Measurements from ENCODE around the gene DSP.

DSP gene

GRCh38 chr6:7526755-7527154 lies 14.7 kb upstream of the DSP start:
- Mint-ChIP-seq H3K27me3 (peaks cover 29% of the 10 kb centered on the region), H3K36me3 (no peaks in the 10 kb centered on the region), H3K4me1 (ENCODE audit: low read depth) (no peaks in the 10 kb centered on the region), H3K27ac (no peak overlapping the region), H3K9me3 (ENCODE audit: low read depth) (no peaks in the 10 kb centered on the region), H3K4me3 (no peak overlapping the region)

GRCh38 chr6:7528565-7528964 lies 12.9 kb upstream of the DSP start:
- Mint-ChIP-seq H3K27ac (no peak overlapping the region), H3K27me3 (peaks cover 29% of the 10 kb centered on the region), H3K4me3 (no peak overlapping the region), H3K4me1 (ENCODE audit: low read depth) (no peaks in the 10 kb centered on the region), H3K9me3 (ENCODE audit: low read depth) (no peaks in the 10 kb centered on the region), H3K36me3 (no peaks in the 10 kb centered on the region)

DNA sequence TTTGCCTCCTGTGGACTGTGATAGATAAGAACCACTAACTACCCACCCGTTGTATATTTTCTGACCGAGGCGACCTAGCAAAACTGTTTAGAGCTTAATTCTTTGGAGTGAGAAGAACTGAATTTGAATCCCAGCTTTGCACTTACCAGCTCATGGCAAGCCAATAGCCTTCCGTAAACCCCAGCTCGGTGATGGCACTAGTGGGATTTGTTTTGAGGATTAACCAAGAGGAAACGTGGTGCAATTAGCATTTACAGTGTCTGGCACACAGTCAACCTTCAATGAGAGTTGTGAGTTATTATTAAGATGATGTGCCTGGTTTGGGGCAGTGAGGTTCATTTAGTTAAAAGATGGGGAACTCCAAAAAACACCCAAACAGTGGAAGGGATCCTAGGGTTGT lies 12.3 kb upstream of the DSP start:
- Mint-ChIP-seq H3K4me1 (ENCODE audit: low read depth) (no peaks in the 10 kb centered on the region), H3K9me3 (ENCODE audit: low read depth) (no peaks in the 10 kb centered on the region), H3K4me3 (no peak overlapping the region), H3K27me3 (peaks cover 27% of the 10 kb centered on the region), H3K27ac (no peak overlapping the region), H3K36me3 (no peaks in the 10 kb centered on the region)

GRCh38 chr6:7532232-7532631 lies 9.2 kb upstream of the DSP start:
- Mint-ChIP-seq H3K36me3 (no peaks in the 10 kb centered on the region), H3K4me1 (ENCODE audit: low read depth) (no peaks in the 10 kb centered on the region), H3K27me3 (peaks cover 12% of the 10 kb centered on the region), H3K4me3 (no peak overlapping the region), H3K9me3 (ENCODE audit: low read depth) (no peaks in the 10 kb centered on the region), H3K27ac (no peak overlapping the region)

DNA sequence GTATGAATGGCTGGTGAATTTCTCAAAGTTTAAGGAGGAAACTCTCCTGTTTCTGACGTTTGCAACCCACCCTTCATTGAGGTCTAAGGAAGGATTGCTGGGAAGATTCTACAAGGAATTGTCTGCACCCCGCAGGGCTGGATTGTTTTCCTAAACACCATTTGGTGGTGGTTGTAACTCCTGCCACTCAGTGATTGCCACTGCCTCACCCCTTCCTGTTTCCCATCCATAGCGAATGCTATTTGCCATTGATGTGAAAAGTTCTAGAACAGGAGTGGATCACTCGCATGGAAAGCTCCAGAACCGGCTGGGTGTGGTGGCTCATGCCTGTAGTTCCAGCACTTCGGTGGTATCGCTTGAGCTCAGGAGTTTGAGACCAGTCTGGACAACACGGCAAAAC lies 8.7 kb upstream of the DSP start:
- H3K27me3 Mint-ChIP-seq, result peaks cover 11% of the 10 kb centered on the region
- no peaks in the 10 kb centered on the region for H3K36me3 Mint-ChIP-seq
- H3K9me3 Mint-ChIP-seq (ENCODE audit: low read depth), result no peaks in the 10 kb centered on the region
- H3K27ac Mint-ChIP-seq, result no peak overlapping the region
- H3K4me3 Mint-ChIP-seq, result no peak overlapping the region
- H3K4me1 Mint-ChIP-seq (ENCODE audit: low read depth), result no peaks in the 10 kb centered on the region

DNA sequence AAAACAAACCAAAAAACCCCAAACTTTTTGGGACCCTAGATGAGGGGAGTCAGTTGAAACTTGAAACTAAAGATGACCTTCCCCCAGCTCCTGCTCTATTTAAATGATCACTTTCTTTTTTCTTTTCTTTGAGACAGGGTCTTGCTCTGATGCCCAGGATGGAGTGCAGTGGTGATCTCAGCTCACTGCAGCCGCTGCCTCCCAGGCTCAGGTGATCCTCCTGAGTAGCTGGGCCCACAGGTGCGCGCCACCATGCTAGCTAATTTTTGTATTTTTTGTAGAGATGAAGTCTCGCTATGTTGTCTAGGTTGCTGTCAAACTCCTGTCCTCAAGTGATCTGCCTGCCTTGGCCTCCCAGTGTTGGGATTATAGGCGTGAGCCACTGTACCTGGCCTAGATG lies 7.3 kb upstream of the DSP start:
- Mint-ChIP-seq H3K27me3 (peaks cover 16% of the 10 kb centered on the region), H3K27ac (no peak overlapping the region), H3K36me3 (no peaks in the 10 kb centered on the region), H3K4me3 (no peak overlapping the region), H3K4me1 (ENCODE audit: low read depth) (no peaks in the 10 kb centered on the region), H3K9me3 (ENCODE audit: low read depth) (no peaks in the 10 kb centered on the region)

- H3K4me3 Mint-ChIP-seq, result no peak overlapping the region
- no peaks in the 10 kb centered on the region for H3K4me1 Mint-ChIP-seq (ENCODE audit: low read depth)
- no peaks in the 10 kb centered on the region for H3K9me3 Mint-ChIP-seq (ENCODE audit: low read depth)
- H3K36me3 Mint-ChIP-seq, result no peaks in the 10 kb centered on the region
- H3K27me3 Mint-ChIP-seq, result peaks cover 23% of the 10 kb centered on the region
- no peak overlapping the region for H3K27ac Mint-ChIP-seq
These were observed 6.0 kb upstream of the DSP start for GRCh38 chr6:7535498-7535897.

GRCh38 chr6:7537565-7538174 lies 3.8 kb upstream of the DSP start:
- Mint-ChIP-seq H3K27me3 (peaks cover 27% of the 10 kb centered on the region), H3K9me3 (ENCODE audit: low read depth) (no peaks in the 10 kb centered on the region), H3K4me1 (ENCODE audit: low read depth) (peaks cover 7% of the 10 kb centered on the region), H3K36me3 (no peaks in the 10 kb centered on the region), H3K4me3 (no peak overlapping the region), H3K27ac (no peak overlapping the region)

DNA sequence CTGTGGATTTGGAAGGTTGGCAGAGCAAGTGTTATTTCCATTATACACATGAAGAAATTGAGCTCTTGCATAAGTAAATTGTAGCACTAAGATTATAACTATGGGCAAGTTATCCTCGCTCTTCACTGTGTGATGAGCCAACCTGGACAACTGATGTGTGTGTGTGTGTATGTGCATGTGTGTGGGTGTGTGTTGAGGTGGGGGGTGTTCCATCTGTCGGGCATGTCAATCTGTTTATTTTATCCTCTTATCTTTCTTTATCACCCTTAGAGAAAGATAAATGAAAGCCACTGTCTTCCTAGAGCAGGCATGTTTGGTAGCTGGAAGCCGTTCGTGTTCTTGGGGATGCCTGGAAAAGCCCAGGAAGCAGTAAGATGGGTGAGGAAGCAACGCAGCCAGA lies 3.0 kb upstream of the DSP start:
- H3K27ac Mint-ChIP-seq, result no peak overlapping the region
- H3K4me1 Mint-ChIP-seq (ENCODE audit: low read depth), result peaks cover 7% of the 10 kb centered on the region
- H3K27me3 Mint-ChIP-seq, result peaks cover 27% of the 10 kb centered on the region
- no peaks in the 10 kb centered on the region for H3K36me3 Mint-ChIP-seq
- H3K9me3 Mint-ChIP-seq (ENCODE audit: low read depth), result no peaks in the 10 kb centered on the region
- H3K4me3 Mint-ChIP-seq, result no peak overlapping the region

GRCh38 chr6:7540595-7540994 lies 876 bp upstream of the DSP start:
- Mint-ChIP-seq H3K9me3 (ENCODE audit: low read depth) (no peaks in the 10 kb centered on the region), H3K4me1 (ENCODE audit: low read depth) (peaks cover 7% of the 10 kb centered on the region), H3K27ac (no peak overlapping the region), H3K36me3 (no peaks in the 10 kb centered on the region), H3K4me3 (peak overlapping the region; percentile 77), H3K27me3 (peaks cover 40% of the 10 kb centered on the region)

GRCh38 chr6:7542065-7542873 lies 798 bp downstream of the DSP start:
- Mint-ChIP-seq H3K9me3 (ENCODE audit: low read depth) (no peaks in the 10 kb centered on the region), H3K36me3 (no peaks in the 10 kb centered on the region), H3K4me3 (peak overlapping the region; percentile 82), H3K27ac (no peak overlapping the region), H3K4me1 (ENCODE audit: low read depth) (peaks cover 7% of the 10 kb centered on the region), H3K27me3 (peaks cover 48% of the 10 kb centered on the region)

DNA sequence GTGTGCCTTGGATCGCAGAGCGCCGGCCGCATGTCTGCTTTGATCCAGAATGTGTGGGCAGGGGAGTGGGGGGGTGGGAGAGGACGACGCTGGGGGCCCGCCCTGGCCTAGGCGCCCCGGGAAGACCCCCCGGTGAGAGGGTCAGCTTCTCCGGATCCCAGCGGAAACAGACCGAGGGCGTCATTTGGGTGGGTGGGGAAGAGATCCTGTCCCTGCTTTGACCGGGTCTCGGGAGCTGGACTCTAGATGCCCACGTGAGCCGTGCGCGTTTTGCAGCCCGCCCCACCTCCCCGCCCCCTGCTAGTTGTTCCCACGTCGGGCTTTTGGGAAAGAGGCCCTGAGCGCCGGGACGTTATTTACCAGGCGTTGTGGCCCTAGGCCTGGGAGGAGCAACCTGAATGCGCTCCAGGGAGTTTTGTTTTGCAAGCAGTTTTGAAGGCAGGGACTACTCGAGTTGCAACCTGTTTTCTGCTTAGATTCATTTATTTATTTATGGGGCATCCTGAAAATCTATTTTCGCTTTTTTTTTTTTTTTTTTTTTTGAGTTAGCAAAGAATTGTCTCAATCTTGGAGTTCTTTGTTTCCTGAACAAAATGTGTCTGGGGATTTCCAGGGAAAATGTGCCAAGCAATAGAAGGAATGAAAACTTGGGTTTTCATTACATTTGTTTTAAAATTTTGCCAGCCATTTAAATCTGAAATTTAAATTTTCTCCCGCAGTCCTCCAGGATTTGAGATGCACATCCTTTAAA lies 1.6 kb downstream of the DSP start:
- Mint-ChIP-seq H3K9me3 (ENCODE audit: low read depth) (no peaks in the 10 kb centered on the region), H3K36me3 (no peaks in the 10 kb centered on the region), H3K27ac (no peak overlapping the region), H3K27me3 (peaks cover 44% of the 10 kb centered on the region), H3K4me3 (peak overlapping the region; percentile 44), H3K4me1 (ENCODE audit: low read depth) (peaks cover 7% of the 10 kb centered on the region)

- no peaks in the 10 kb centered on the region for H3K36me3 Mint-ChIP-seq
- peaks cover 7% of the 10 kb centered on the region for H3K4me1 Mint-ChIP-seq (ENCODE audit: low read depth)
- no peaks in the 10 kb centered on the region for H3K9me3 Mint-ChIP-seq (ENCODE audit: low read depth)
- H3K27me3 Mint-ChIP-seq, result peaks cover 41% of the 10 kb centered on the region
- H3K27ac Mint-ChIP-seq, result no peak overlapping the region
- H3K4me3 Mint-ChIP-seq, result peak overlapping the region; percentile 32
These were observed 2.4 kb downstream of the DSP start for GRCh38 chr6:7543789-7544424.

DNA sequence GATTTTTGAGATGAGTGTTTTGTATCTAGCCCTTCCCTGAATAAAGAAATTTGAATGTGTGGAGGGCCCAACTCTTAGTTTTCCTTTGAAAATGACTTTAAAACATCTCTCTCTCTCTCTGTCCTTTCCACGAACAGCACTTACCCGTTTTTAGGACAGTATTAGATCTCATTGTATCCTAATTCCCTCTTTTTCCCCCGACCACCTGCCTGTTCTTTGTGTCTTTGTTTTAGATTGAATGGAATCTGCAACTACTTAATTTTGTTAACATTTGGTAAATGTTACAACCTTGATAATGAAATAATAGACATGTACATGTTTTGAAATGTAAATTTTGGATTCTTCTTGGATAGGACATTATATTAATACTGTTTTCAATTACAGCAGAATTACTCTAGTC lies 3.1 kb downstream of the DSP start:
- peaks cover 42% of the 10 kb centered on the region for H3K27me3 Mint-ChIP-seq
- H3K4me1 Mint-ChIP-seq (ENCODE audit: low read depth), result peaks cover 7% of the 10 kb centered on the region
- H3K4me3 Mint-ChIP-seq, result no peak overlapping the region
- no peaks in the 10 kb centered on the region for H3K9me3 Mint-ChIP-seq (ENCODE audit: low read depth)
- H3K36me3 Mint-ChIP-seq, result no peaks in the 10 kb centered on the region
- H3K27ac Mint-ChIP-seq, result no peak overlapping the region
